Articular chondrocyte of knee joint (primary cell): Measurements from ENCODE around the gene HTN1. TPM values are rescaled to one million over a fixed set of nuclear protein-coding genes. Genes with fewer than 3 reads are reported as not detected.

Experiments used
- total RNA-seq: library from RNA; depleted of rRNA; stranded (reverse); fragments of >200 nt; gene quantifications from 2 replicates; pipeline ENCODE4 v1.2.3, GENCODE V29; 2012

Gene HTN1
- 0.11 TPM in 1 of 2 replicates, not detected in the other for total RNA-seq

DNA sequence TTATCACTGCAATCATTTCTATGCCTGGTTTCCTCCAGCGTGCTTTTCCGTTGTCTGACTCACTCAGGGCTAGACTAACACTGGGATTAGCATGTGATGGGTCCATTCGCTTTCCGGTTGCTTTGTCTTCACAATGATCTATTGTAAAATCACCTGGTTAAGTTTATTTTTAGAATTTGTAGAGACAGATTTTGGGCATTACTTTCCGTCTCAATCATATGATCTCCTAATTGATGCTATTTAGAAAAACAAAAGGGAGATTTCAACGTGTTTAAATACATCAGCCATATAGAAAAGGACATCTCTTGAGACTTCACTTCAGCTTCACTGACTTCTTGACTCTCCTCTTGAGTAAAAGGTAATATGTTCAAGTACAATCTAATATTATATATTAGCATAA is at the start of gene HTN1:
Gene HTN1, plus strand, starts transcription at position 301 of the 400 bp plus-strand sequence. CDS start 2,639 bp downstream, outside the sequence.

DNA sequence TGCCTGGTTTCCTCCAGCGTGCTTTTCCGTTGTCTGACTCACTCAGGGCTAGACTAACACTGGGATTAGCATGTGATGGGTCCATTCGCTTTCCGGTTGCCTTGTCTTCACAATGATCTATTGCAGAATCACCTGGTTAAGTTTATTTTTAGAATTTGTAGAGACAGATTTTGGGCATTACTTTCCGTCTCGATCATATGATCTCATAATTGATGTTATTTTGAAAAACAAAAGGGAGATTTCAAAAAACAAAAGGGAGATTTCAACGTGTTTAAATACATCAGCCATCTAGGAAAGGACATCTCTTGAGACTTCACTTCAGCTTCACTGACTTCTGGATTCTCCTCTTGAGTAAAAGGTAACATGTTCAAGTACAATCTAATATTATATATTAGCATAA is 22.1 kb upstream of the HTN1 start, which contains the start of gene HTN3:
Gene HTN3, plus strand, starts transcription at position 301 of the 400 bp plus-strand sequence. CDS start 2,282 bp downstream, outside the sequence.

Other genes starting within 250 kb of the HTN1 start
- 0.22 TPM in 1 of 2 replicates, not detected in the other for gene SULT1E1, start 190.3 kb upstream of the HTN1 start, total RNA-seq
- not detected in 2 replicates for gene CSN1S1, start 119.4 kb upstream of the HTN1 start, total RNA-seq
- gene CSN2, start 84.7 kb upstream of the HTN1 start, total RNA-seq: not detected in 2 replicates
- not detected in 2 replicates for gene STATH, start 54.5 kb upstream of the HTN1 start, total RNA-seq
- gene HTN3, start 22.0 kb upstream of the HTN1 start, total RNA-seq: not detected in 2 replicates
- gene PRR27, start 103.8 kb downstream of the HTN1 start, total RNA-seq: not detected in 2 replicates
- gene ODAM, start 145.3 kb downstream of the HTN1 start, total RNA-seq: not detected in 2 replicates
- not detected in 2 replicates for gene FDCSP, start 175.7 kb downstream of the HTN1 start, total RNA-seq
- not detected in 2 replicates for gene CSN3, start 192.2 kb downstream of the HTN1 start, total RNA-seq